ENCODE results near the gene RAC3. TPM values are rescaled to one million over a fixed set of nuclear protein-coding genes. Genes with fewer than 3 reads are reported as not detected.
A peak's percentile ranks its signal among the peaks of the same experiment; 100 is the strongest.

RAC3 gene
- total and polyA plus RNA-seq, 8 donors, result 4.2 to 23.4 (median 14.0) TPM

DNA sequence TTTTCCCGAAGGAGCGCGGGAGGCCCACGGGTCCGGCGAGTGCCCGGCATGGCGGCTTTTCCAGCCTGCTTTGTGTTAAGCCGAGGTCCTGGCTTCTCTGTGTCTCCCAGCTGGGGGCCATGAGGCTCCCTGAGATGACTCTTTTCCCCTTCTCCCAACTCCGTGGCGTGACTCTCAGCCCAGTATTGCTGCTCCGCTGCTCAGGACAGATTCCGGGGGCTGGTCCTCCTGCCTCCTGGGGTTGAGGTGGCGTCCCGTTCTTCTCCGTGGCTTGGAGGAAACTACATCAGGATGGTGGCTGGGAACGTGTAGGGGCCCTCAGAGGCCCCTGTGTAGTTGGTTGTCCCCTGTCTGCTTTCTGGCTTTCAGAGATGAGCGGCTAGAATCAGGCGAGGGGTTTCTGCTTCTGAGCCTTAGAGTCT lies 21.2 kb downstream of the RAC3 start:
- Histone ChIP-seq H3K9me3 (no peaks in the 10 kb centered on the region), H3K4me1 (peaks cover 17 to 41% of the 10 kb centered on the region in 2 donors), H3K27me3 (no peaks in the 10 kb centered on the region), H3K36me3 (peaks cover 0 to 68% of the 10 kb centered on the region in 2 donors), H3K4me3 (peak overlapping the region; percentile 75 to 87), H3K27ac (no peak overlapping the region)
- TF ChIP-seq, protein P1, sequence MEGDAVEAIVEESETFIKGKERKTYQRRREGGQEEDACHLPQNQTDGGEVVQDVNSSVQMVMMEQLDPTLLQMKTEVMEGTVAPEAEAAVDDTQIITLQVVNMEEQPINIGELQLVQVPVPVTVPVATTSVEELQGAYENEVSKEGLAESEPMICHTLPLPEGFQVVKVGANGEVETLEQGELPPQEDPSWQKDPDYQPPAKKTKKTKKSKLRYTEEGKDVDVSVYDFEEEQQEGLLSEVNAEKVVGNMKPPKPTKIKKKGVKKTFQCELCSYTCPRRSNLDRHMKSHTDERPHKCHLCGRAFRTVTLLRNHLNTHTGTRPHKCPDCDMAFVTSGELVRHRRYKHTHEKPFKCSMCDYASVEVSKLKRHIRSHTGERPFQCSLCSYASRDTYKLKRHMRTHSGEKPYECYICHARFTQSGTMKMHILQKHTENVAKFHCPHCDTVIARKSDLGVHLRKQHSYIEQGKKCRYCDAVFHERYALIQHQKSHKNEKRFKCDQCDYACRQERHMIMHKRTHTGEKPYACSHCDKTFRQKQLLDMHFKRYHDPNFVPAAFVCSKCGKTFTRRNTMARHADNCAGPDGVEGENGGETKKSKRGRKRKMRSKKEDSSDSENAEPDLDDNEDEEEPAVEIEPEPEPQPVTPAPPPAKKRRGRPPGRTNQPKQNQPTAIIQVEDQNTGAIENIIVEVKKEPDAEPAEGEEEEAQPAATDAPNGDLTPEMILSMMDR (IDR thresholded peaks at IDR 0.05), result no peak
- ATAC-seq (no peak), DNase-seq (no peak)
- intact Hi-C loops (cut with DNase I), result no loop called here

DNA sequence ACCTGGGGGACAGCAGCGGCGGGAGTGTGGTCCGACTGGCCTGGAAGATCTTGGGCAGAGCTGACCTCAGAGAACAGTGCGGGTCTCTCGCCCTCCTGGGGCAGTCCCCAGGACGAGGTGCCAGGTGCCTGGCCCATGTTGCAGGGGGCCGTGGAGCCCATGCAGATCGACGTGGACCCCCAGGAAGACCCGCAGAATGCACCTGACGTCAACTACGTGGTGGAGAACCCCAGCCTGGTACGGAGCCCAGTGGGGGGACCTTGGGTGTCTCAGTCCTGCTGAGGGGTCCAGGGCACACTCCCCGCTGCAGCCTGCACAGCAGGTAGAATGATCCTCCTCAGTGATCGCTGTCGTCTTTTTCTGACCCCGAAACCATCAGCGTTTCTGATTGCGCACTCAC lies 21.7 kb downstream of the RAC3 start:
- H3K4me1 ChIP-seq, result peaks cover 17 to 41% of the 10 kb centered on the region in 2 donors
- DNase-seq (peak in 1 of 4 donors; percentile 60), ATAC-seq (no peak)
- H3K27ac ChIP-seq, result no peak overlapping the region
- peak overlapping the region in 1 of 2 donors; percentile 75 for H3K4me3 ChIP-seq
- intact Hi-C loops (cut with DNase I), result no loop called here
- H3K36me3 ChIP-seq, result peaks cover 0 to 68% of the 10 kb centered on the region in 2 donors
- H3K27me3 ChIP-seq, result no peaks in the 10 kb centered on the region
- TF ChIP-seq, protein P1 (IDR thresholded peaks at IDR 0.05), result no peak
- no peaks in the 10 kb centered on the region for H3K9me3 ChIP-seq

DNA sequence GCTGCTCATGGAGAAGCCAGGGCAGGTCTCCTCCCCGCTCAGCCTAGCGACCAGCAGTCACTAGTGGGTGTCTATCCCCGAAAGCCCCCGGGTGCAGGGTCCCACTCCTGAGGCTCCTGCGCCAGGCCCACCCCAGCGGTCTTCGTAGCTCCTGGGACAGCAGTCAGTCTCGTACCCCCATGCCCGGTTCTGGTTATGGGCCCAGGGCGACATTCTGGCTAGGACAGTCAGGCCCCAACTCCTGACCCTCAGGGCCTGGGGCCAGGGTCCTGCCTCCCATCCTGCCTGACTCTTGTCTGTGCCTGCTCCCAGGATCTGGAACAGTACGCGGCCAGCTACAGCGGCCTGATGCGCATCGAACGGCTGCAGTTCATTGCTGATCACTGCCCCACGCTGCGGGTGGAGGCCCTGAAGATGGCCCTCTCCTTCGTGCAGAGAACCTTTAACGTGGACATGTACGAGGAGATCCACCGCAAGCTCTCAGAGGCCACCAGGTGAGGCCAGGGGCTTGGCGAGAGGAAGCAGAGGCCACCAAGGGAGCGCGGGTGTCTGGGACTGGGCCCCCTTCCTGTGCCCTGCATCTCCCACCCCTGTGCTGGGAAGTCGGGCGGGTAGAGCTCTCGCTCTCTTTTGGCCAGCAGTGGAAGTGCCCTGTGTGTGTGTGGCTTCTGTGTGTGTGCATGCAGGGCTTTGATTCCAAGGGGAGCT lies 22.2 kb downstream of the RAC3 start:
- H3K9me3 ChIP-seq, result no peaks in the 10 kb centered on the region
- DNase-seq, result peak in 1 of 4 donors; percentile 68
- TF ChIP-seq, protein P1 (IDR thresholded peaks at IDR 0.05), result no peak
- H3K27me3 ChIP-seq, result no peaks in the 10 kb centered on the region
- no peak overlapping the region for H3K27ac ChIP-seq
- intact Hi-C loops (cut with DNase I), result no loop called here
- no peak for ATAC-seq
- peak overlapping the region in 1 of 2 donors; percentile 75 for H3K4me3 ChIP-seq
- peaks cover 0 to 68% of the 10 kb centered on the region in 2 donors for H3K36me3 ChIP-seq
- H3K4me1 ChIP-seq, result peaks cover 17 to 41% of the 10 kb centered on the region in 2 donors

DNA sequence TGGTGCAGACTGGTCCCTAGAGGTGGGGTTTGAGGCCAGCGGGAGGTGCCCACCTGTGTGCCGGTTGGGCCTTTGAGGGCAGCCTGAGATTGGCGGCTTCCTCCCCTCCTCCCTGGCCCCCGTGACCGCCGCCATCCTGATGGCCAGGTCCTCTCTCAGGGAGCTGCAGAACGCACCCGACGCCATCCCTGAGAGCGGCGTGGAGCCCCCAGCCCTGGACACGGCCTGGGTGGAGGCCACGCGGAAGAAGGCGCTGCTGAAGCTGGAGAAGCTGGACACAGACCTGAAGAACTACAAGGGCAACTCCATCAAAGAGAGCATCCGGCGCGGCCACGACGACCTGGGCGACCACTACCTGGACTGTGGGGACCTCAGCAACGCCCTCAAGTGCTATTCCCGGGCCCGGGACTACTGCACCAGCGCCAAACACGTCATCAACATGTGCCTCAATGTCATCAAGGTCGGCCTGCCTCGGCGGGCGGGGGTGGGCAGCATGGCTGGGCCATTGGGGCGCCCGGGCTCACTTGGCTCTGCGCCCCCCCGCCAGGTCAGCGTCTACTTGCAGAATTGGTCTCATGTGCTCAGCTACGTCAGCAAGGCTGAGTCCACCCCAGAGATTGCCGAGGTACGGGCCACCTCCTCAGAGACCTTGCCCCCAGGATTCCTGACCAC lies 23.0 kb downstream of the RAC3 start:
- Histone ChIP-seq H3K27ac (no peak overlapping the region), H3K4me1 (peaks cover 17 to 37% of the 10 kb centered on the region in 2 donors), H3K4me3 (no peak overlapping the region), H3K9me3 (no peaks in the 10 kb centered on the region), H3K27me3 (no peaks in the 10 kb centered on the region), H3K36me3 (peaks cover 0 to 68% of the 10 kb centered on the region in 2 donors)
- ATAC-seq (no peak), DNase-seq (peak in 1 of 4 donors; percentile 73)
- intact Hi-C loops (cut with DNase I), result no loop called here
- TF ChIP-seq, protein P1 (IDR thresholded peaks at IDR 0.05), result no peak

Measured in left lung (tissue), 10 donors.